NCI-H1436 treated with DMSO at 0.1 percent for 48 hours (cell line): ENCODE results near the gene APRT.

ENCODE experiments used
- DNase-seq: peaks from one replicate; lab custom pipeline; 2025; lab: John Stamatoyannopoulos, UW

Gene APRT

GRCh38 chr16:88811769-88812512, at the start of gene APRT:
APRT (minus strand) TSS chr16:88811928; CDS start chr16:88811899, 29 bp downstream.
- peak; percentile 49 for DNase-seq

GRCh38 chr16:88861359-88861758, 49.6 kb upstream of the APRT start:
- no peak for DNase-seq

DNA sequence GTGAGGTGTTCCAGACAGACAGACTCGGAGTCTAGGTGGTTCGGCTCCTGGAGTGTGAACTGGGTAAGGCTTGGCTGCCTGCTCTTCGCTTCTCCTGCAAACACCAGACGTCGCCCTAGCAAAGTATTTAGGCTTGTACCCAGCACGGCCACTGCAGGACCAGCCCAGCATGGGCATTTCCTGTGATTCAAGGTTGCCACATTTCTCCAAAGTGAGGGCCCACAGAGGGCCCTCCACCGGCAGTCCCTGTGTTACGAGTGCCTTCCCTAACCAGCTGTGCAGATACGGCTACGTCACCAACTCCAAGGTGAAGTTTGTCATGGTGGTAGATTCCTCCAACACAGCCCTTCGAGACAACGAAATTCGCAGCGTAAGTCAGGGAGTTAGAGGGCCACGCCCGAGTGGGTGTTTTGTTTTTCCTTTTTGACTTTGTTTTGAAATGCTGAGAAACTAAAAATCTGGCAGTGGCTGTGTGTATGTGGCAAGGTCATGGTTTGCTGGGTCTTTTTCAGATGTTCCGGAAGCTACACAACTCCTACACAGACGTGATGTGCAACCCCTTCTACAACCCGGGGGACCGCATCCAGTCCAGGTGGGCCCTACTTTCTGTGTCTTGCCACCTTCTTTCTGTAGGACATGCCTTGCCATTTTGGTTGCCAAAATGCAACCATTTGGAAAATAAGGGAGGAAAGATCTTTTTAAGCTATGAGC, 47.8 kb upstream of the APRT start:
- no peak for DNase-seq

GRCh38 chr16:88857728-88858339, 46.1 kb upstream of the APRT start:
- DNase-seq: no peak

- DNase-seq: peak; percentile 75
Measured at GRCh38 chr16:88856828-88857727, 45.4 kb upstream of the APRT start, which contains the start of the genes GALNS and TRAPPC2L. GALNS (minus strand) TSS chr16:88856947; CDS start chr16:88856877, 70 bp downstream. TRAPPC2L (plus strand) TSS chr16:88857127; CDS start chr16:88857151, 24 bp downstream.

GRCh38 chr16:88856122-88856827, 44.5 kb upstream of the APRT start:
- DNase-seq: no peak

DNA sequence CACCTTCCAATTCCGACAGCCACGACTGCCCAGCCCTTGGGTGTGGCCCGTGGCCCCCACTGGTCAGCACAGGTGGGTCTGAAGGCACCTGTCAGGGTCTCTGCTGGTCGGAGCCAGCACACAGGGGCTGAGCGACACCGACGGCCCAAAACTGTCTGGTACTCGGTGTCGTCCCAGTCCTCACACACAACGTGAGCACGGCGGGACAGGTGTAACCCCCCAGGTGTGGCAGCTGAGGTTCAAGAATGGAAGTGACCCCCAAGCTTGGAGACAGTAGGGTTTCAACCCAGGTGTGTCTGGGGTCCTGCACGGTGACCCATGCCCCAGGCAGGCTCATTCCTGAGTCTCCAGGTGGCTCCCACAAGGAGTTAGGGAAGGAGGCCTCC, 44.0 kb upstream of the APRT start:
- no peak for DNase-seq

DNA sequence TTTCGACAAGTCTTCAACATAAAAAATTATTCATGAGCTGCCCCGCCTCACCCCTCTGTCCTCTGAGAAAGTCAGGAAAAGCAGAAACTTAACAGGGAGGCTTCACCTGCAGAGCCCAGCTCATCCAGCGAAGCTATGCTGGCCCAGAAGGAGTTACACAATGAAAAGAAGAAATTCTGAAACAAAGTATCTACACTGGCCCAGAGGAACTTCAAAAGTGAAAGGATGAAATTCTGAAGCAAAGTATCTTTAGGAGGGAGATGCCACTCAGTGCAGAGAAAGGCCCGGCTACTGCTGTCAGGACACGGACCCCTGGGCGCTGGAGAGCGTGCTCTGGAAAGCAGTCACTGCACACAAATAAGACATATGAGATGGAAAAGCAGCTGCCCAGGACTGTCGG, 43.4 kb upstream of the APRT start:
- no peak for DNase-seq

DNA sequence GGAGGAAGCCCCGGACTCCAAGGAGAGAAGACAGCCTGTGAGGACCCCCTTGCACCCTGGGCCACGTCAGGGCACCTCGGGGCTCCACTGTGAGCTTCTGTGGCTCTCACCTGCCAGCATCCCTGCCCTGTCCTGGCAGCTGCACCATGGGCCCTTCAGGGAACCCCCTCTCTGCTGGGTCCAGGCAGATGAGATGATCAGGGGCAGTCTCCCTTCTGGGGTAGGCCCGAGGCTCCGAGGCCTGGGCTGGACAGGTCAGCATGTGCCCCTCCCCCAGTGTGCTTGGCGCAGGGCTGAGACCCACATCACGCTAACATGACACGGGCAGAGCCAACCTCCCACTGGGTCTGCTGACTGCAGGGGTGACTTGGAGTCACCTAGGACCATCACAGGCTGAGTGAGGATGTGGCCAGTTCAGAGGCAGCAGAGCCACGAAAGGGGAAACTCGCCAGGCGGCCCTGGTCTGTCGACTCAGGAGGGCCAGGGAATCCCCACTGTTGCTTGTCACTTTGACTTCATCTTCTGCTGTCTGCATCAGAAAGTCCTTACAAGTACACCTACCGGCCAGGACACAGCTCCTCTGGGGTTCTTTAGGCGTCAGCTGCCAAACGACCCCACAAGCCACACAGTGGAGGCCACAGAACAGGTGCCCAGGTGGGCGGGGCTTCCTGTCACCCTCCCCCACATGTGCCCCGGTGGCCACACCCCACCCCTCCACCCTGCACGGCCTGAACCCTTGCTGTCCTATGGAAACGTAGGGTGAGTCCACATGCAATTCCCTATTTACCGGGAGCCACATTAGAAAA, 42.8 kb upstream of the APRT start:
- DNase-seq: no peak

GRCh38 chr16:88853325-88853941, 41.7 kb upstream of the APRT start:
- no peak for DNase-seq

DNA sequence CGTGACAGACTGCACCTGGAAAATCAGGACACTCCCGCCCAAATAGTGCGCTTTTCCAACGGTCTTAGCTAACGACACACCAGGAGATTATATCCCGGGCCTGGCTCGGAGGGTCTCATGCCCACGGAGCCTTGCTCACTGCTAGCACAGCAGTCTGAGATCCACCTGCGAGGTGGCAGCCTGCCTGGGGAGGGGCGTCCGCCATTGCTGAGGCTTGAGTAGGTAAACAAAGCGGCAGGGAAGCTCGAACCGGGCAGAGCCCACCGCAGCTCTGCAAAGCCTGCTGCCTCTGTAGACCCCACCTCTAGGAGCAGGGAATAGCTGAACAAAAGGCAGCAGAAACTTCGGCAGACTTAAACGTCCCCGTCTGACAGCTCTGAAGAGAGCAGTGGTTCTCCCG, 39.9 kb upstream of the APRT start:
- no peak for DNase-seq

DNA sequence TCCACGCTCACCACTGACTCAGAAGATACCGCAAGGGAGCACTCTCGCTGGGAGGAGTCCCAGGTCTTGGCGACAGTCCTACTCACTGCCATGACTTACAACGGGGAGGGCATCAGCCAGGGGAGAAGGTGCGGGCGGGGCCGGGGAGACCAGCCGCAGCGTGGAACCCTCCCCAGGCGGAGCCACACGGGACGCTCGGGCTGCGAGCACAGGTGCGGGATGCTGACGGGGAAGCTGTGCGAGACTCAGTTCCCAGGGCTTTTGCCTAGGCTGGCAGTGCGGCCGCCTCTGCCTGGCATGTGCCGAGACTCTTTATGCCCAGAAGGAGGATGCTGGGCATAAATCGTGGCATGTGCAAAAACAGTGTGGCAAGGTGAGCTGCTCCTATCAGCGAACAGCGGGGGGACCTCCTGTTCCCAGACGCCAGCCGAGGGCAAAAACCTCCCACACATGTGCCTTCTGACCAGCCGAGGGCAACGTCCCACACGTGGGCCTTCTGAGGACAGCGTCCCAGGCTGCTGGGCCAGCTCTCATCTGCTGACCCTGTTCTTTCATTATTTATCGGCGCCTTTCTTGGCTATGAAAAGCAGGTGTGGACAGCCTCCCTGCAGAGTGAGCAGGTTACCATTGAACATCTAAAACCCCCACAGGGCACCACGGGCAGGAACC, 38.9 kb upstream of the APRT start:
- no peak for DNase-seq

GRCh38 chr16:88848557-88848956, 36.8 kb upstream of the APRT start:
- no peak for DNase-seq

- no peak for DNase-seq
Measured at GRCh38 chr16:88847654-88848053, 35.9 kb upstream of the APRT start.

GRCh38 chr16:88846088-88846487, 34.4 kb upstream of the APRT start:
- DNase-seq: no peak

DNA sequence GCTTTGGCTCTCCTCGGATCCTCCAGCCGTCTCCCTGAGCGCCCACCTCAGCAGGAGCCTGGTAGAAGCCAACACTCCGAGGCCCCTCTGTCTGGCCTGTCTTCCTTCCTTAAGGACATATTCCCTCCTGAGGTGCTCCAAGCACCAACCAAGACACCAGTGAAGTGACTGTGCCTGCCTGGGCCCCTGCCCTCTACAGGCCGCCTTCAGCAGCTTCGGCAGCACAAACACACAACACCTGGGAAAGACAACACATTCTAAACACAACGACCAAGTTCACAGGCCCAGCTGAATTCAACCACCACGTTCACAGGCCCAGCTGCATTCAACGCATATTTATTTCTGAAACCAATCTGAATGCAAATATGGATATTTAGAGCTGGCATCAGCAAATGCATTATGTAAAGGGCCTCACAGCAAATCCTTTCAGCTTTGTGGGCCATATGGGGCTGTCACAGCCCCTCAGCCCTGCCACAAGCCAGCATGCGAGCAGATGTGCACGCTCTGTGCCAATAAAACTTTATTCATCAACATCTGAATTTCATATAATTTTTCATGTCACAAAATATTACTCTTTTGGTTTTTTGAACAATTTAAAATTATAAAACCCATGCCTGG, 32.8 kb upstream of the APRT start:
- DNase-seq: no peak

GRCh38 chr16:88843256-88843655, 31.5 kb upstream of the APRT start:
- no peak for DNase-seq

GRCh38 chr16:88842806-88843205, 31.1 kb upstream of the APRT start:
- DNase-seq: no peak

- DNase-seq: no peak
Measured at GRCh38 chr16:88842308-88842756, 30.6 kb upstream of the APRT start.
